ENCODE measurements around the gene TP53I13. TPM values are rescaled to one million over a fixed set of nuclear protein-coding genes. Genes with fewer than 3 reads are reported as not detected.

TP53I13 gene
- total RNA-seq, 1 donor from 2014 or later: 40.2 TPM

DNA sequence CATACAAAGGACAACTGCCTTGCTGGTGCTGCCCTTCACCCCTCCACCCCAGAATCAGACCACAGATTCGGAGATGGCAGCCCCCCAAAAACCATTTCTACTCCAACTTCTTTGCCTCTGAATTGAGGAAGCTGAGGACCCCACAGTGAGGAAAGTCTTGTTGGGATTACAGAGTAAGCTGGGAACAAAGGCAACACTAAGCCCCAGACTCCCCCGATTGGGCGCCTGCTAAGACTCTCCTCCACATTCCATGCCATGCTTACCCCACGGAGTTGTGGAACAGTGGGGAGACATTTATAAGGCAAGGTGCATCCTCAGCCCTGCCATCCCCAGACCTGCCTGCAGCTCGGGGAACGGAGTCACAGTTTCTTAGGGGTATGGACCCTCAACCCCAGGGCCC, 19.1 kb downstream of the TP53I13 start:
- no peaks in the 10 kb centered on the region for H3K27me3 Mint-ChIP-seq
- peak overlapping the region; percentile 79 for H3K4me3 Mint-ChIP-seq (ENCODE audit: low read depth)
- no peaks in the 10 kb centered on the region for H3K9me3 Mint-ChIP-seq (ENCODE audit: low read depth)
- no peak for TF ChIP-seq CTCF (IDR thresholded peaks at IDR 0.05; ENCODE audit: unreplicated experiment)
- no peak for DNase-seq (ENCODE audit: low spot score, unreplicated experiment)
- H3K27ac Mint-ChIP-seq: no peak overlapping the region
- no peaks in the 10 kb centered on the region for H3K36me3 Mint-ChIP-seq (ENCODE audit: insufficient read depth)
- peaks cover 28% of the 10 kb centered on the region for H3K4me1 Mint-ChIP-seq (ENCODE audit: low read depth)

DNA sequence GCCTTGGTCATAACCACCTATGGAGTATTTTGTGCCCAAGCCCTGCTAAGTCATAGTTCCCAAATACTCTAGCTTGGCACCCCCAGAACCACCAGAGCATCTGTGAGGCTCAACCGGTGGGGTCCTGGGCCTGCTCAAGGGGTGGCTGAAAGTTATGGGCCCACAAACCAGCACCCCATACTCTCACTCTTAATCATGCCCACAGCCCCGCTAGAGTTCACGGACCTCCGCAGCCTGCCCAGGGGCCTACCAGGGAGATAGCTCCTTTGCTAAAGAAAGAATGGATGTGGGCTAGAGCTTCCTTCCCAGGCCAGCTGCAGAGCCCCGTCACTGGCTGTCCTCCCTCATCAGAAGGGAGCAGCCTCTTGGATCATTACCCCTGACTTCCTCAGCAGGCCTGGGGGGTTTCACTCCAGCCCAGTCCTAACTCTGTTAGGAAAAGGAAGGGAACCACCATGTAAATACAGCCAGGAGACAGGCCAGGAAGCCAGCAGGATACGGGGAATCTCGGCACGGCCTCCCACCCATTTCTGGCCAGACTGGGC, 19.6 kb downstream of the TP53I13 start:
- peak overlapping the region; percentile 79 for H3K4me3 Mint-ChIP-seq (ENCODE audit: low read depth)
- H3K36me3 Mint-ChIP-seq (ENCODE audit: insufficient read depth): no peaks in the 10 kb centered on the region
- DNase-seq (ENCODE audit: low spot score, unreplicated experiment): no peak
- H3K9me3 Mint-ChIP-seq (ENCODE audit: low read depth): no peaks in the 10 kb centered on the region
- no peaks in the 10 kb centered on the region for H3K27me3 Mint-ChIP-seq
- H3K27ac Mint-ChIP-seq: peak overlapping the region; percentile 69
- TF ChIP-seq CTCF (IDR thresholded peaks at IDR 0.05; ENCODE audit: unreplicated experiment): no peak
- H3K4me1 Mint-ChIP-seq (ENCODE audit: low read depth): peaks cover 28% of the 10 kb centered on the region

- Mint-ChIP-seq H3K36me3 (ENCODE audit: insufficient read depth) (no peaks in the 10 kb centered on the region), H3K4me1 (ENCODE audit: low read depth) (peaks cover 28% of the 10 kb centered on the region), H3K4me3 (ENCODE audit: low read depth) (peak overlapping the region; percentile 79), H3K27me3 (no peaks in the 10 kb centered on the region), H3K9me3 (ENCODE audit: low read depth) (no peaks in the 10 kb centered on the region), H3K27ac (no peak overlapping the region)
- no peak for TF ChIP-seq CTCF (IDR thresholded peaks at IDR 0.05; ENCODE audit: unreplicated experiment)
- DNase-seq (ENCODE audit: low spot score, unreplicated experiment): no peak
Measured at GRCh38 chr17:29588562-29589411, 20.3 kb downstream of the TP53I13 start.

DNA sequence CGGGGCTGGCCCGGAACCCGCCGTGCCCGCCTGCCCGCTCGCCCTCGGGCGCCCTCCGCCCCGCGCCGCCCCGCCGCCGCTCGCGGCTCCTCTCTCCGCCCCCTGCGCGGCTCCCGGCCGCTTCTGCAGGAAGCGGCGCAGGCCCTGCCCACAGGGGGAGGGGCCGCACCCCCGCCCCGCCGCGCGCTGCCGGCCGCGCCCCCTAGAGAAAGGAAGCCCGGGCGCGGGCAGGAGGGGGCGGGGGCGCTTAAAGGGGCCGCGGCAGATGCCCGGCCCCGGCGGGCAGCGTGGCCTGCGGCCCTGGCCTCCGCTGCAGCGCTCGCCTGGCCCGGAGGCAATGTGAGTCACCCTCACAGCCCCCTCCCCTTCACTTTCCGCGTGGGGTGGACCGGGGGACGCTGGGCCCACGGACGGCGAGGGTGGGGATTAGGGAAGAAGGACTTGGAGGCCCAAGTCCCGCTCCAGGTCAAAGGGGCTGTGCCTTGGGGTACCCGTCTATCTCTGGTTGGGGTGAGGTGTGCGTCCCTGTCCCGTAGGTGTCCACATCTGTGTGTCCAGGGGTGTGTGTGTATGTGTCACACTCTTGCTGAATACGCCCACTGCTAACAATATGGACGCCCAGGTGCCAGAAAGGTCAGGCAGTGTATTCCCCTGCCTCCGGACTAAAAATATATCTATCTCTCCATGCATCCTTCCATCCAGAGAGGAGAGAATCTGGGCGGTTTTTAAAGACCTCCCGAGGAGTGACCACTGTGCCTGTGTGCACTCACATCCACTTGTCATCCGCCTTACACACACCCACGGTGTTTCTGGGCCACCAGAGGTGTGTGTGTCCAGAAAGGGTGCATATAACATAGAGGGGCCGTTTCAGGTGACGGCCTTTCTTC, 21.3 kb downstream of the TP53I13 start, which contains the start of gene GIT1:
TSS of gene GIT1 (minus strand) at position 125 of the 887 bp plus-strand sequence. CDS start 270 bp downstream, outside the sequence.
- TF ChIP-seq CTCF (IDR thresholded peaks at IDR 0.05; ENCODE audit: unreplicated experiment): no peak
- H3K4me3 Mint-ChIP-seq (ENCODE audit: low read depth): peak within 1 kb of the TSS; percentile 79
- H3K4me1 Mint-ChIP-seq (ENCODE audit: low read depth): peaks cover 22% of the 10 kb centered on the region
- H3K27me3 Mint-ChIP-seq: no peaks in the 10 kb centered on the region
- DNase-seq (ENCODE audit: low spot score, unreplicated experiment): peak; percentile 79
- peak within 1 kb of the TSS; percentile 1 for H3K27ac Mint-ChIP-seq
- H3K36me3 Mint-ChIP-seq (ENCODE audit: insufficient read depth): no peaks in the 10 kb centered on the region
- H3K9me3 Mint-ChIP-seq (ENCODE audit: low read depth): no peaks in the 10 kb centered on the region

Data from progenitor cell of endocrine pancreas (in vitro differentiated cells).